ENCODE data around the gene CWC25.

CWC25 gene

GRCh38 chr17:38761612-38762011 is 63.5 kb downstream of the CWC25 start:
- Histone ChIP-seq H3K36me3 (peaks cover 79% of the 10 kb centered on the region), H3K4me3 (ENCODE audit: low read depth, low read length) (no peak overlapping the region), H3K9me3 (no peaks in the 10 kb centered on the region), H3K4me1 (no peaks in the 10 kb centered on the region), H3K27me3 (no peaks in the 10 kb centered on the region)
- DNase-seq, result peak; percentile 68
- TF ChIP-seq CTCF (IDR thresholded peaks at IDR 0.05; ENCODE audit: low read depth, low read length), result peak; percentile 68

- DNase-seq, result no peak
- Histone ChIP-seq H3K4me1 (peaks cover 7% of the 10 kb centered on the region), H3K36me3 (peaks cover 37% of the 10 kb centered on the region), H3K9me3 (no peaks in the 10 kb centered on the region), H3K27me3 (no peaks in the 10 kb centered on the region), H3K4me3 (ENCODE audit: low read depth, low read length) (peak overlapping the region; percentile 96)
- no peak for TF ChIP-seq CTCF (IDR thresholded peaks at IDR 0.05; ENCODE audit: low read depth, low read length)
These were observed 72.0 kb downstream of the CWC25 start for GRCh38 chr17:38753071-38753506.

GRCh38 chr17:38752308-38753070 is 72.6 kb downstream of the CWC25 start, which contains the start of gene PSMB3:
Gene PSMB3, plus strand, starts transcription at chr17:38752741. Its CDS starts 86 bp downstream, at chr17:38752827.
- Histone ChIP-seq H3K9me3 (no peaks in the 10 kb centered on the region), H3K4me3 (ENCODE audit: low read depth, low read length) (peak within 1 kb of the TSS; percentile 96), H3K36me3 (peaks cover 32% of the 10 kb centered on the region), H3K4me1 (peaks cover 7% of the 10 kb centered on the region), H3K27me3 (no peaks in the 10 kb centered on the region)
- no peak for TF ChIP-seq CTCF (IDR thresholded peaks at IDR 0.05; ENCODE audit: low read depth, low read length)
- peak; percentile 98 for DNase-seq

GRCh38 chr17:38751808-38752307 is 73.3 kb downstream of the CWC25 start:
- Histone ChIP-seq H3K4me3 (ENCODE audit: low read depth, low read length) (peak overlapping the region; percentile 96), H3K9me3 (no peaks in the 10 kb centered on the region), H3K36me3 (peaks cover 27% of the 10 kb centered on the region), H3K27me3 (no peaks in the 10 kb centered on the region), H3K4me1 (peaks cover 7% of the 10 kb centered on the region)
- TF ChIP-seq CTCF (IDR thresholded peaks at IDR 0.05; ENCODE audit: low read depth, low read length), result no peak
- peak; percentile 79 for DNase-seq

GRCh38 chr17:38751144-38751807 is 73.8 kb downstream of the CWC25 start:
- Histone ChIP-seq H3K27me3 (no peaks in the 10 kb centered on the region), H3K9me3 (no peaks in the 10 kb centered on the region), H3K4me1 (peaks cover 7% of the 10 kb centered on the region), H3K36me3 (peaks cover 23% of the 10 kb centered on the region), H3K4me3 (ENCODE audit: low read depth, low read length) (peak overlapping the region; percentile 96)
- no peak for DNase-seq
- TF ChIP-seq CTCF (IDR thresholded peaks at IDR 0.05; ENCODE audit: low read depth, low read length), result no peak

Data from BE2C (cell line).